HG03097 (cell line): Measurements from ENCODE around the gene FAM181B.

Experiments
- ATAC-seq: cut with Tn5 transposase; IDR thresholded peaks from one replicate; pipeline ENCODE4 v1.9.1; 2021; ENCODE audit not compliant: unreplicated experiment, low FRiP score

Gene FAM181B

DNA sequence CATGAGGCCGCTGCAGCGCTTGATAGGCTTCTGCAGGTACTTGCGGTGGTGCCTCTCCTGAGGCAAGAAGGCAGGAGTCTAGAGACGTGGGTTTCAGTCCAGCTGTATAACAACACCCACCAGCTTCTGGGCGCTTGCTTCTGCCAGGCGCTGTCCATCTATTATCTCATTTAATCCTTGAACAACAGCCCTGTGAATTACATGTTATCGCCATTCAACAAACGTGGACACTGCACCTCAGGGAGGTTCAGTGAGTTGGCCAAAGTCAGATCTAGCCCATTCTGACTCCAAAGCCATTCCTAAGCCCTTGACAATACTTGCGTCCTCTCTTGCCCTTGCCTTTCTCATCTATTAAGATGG lies 436 bp upstream of the FAM181B start:
- ATAC-seq: no peak

DNA sequence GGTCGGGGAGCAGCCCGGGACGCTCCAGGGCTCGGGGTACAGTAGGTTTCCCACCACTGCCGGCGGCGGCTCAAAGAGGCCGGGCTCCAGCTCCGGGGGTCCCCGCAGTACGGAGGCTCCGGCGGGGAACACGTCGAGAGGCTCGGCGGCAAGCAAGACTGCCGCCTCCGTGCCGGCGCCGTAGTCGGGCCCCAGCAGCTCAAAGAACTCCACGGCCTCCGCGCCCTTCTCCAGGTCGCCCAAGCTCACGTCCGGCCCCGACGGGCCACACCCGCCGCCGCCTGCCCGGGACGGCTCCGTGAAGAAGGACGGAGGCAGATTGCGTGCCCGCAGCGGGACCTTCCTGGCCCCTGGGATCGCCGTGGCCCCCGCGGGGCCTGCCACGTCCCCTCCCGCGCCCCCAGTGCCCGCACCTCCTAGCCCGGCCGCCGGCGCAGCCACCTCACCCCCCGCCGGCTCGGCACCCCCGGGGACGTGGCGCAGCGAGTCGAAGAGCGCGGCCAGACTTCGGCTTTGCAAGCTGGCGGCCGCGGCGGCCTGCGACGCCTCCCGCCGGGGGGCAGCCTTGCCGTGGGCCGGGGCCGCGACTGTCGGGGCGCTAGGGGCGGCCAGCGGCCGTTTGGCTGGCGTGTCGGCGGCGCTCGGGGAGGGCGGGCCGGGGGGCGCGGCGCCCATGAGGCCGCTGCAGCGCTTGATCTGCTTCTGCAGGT lies 775 bp downstream of the FAM181B start:
- no peak for ATAC-seq

GRCh38 chr11:82732348-82732733 lies 1.3 kb downstream of the FAM181B start:
- no peak for ATAC-seq

DNA sequence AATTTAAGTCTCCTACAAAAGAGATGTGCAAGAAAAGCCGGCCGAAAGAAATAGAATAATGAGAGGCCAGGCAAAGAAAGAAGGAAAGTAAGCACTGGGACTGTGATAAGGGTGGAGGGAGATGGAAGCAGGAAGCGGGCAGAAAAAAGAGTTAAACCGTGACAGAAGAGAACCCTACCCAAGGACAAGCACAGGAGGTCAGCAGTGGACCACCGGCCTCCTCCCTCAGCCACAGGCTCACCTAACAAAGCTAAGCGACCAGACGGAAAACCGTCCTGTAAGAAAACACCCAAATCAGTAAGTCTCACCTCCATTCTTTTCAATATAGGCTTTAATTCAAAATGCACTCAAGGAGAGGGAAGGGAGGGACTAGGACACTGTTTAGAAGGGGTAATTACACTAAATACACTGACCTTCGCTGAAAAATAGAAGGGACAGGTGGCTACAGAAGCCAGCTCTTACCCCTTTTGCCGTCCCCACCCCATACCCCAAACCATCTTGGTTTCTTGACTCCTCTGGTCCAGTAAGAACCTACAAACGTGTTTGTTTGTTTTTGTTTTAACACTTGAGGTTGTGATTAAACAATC lies 1.9 kb downstream of the FAM181B start:
- no peak for ATAC-seq

DNA sequence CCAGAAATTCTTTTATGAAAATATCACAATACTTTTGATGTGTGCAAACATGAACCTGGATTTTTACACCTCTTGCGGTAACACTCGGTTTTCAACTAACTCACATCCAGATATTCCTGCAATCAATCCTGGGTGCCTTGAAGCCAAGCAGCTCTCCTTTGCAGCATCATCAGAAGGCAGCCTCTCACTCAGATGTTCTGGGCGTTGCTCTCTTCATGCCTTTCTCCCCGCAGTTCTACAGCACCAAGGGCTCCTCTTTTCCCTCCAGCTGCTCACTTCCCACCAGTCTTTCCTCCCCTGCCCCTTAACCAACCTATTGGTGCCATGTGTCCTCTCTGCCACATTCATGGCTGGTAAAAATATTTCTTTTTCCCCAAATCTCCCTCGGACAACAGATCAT lies 2.9 kb downstream of the FAM181B start:
- no peak for ATAC-seq

DNA sequence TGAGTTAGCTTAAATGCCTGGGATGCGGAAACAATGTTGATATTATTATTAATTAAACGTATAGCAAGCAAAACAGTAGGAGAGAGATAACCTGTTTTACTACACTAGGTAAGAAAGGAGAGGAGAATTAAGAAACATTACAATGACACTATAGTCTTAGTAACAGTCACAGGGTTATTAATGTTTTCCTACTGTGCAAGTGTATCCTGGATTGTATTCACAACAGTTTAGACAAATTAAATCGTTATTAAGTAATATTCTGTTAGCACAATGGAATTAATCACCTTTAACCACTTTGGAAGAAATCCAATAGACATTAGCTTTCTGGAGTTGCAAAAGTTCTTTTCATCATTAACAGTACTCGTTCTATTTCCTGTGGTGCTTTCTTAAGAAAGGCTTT lies 3.4 kb downstream of the FAM181B start:
- no peak for ATAC-seq

- ATAC-seq: no peak
These were observed 9.6 kb downstream of the FAM181B start for GRCh38 chr11:82724026-82724425.

DNA sequence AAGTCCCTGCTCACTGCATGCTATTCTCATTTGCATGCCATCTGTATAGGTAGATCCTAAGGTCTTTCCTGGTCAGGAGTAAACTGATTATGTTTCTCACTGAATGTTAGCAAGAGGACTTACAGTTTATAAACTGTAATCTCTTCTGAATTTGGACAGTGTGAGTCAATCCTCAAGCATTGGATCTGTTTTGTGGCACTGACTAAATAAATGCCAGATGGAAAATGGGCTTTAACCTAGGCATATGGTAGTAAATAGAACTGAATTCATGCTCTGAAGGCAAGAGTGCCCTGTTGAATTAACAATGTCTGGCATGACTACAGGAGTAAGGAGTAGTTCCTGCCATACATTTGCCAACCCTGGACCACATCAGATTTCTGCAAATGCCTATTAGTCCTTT lies 11.4 kb downstream of the FAM181B start:
- no peak for ATAC-seq

- no peak for ATAC-seq
These were observed 13.2 kb downstream of the FAM181B start for GRCh38 chr11:82720267-82721065.

- no peak for ATAC-seq
These were observed 14.1 kb downstream of the FAM181B start for GRCh38 chr11:82719361-82720105.

GRCh38 chr11:82718821-82719220 lies 14.8 kb downstream of the FAM181B start:
- no peak for ATAC-seq

- no peak for ATAC-seq
These were observed 15.4 kb downstream of the FAM181B start for GRCh38 chr11:82718307-82718706.

GRCh38 chr11:82714346-82715174 lies 19.1 kb downstream of the FAM181B start:
- ATAC-seq: no peak

DNA sequence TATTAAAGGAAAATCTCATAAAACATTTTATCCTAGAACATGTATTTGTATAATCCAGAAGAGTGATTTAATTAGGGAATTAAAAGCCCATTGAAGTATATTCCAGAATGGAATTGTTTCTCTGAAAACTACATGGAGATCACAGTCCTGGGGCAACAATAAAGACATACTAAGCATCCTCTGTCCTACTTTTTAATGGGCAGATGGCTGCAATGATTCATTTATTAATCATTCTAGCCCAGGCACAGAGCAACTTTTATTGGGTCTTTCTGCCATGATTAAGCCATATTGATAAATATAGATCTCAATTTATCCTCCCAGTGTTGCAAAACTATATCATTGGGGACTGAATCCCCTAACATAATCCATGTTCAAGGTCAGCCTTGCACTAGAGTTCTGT lies 22.0 kb downstream of the FAM181B start:
- no peak for ATAC-seq

- no peak for ATAC-seq
These were observed 29.9 kb downstream of the FAM181B start for GRCh38 chr11:82703796-82704195.

GRCh38 chr11:82703226-82703625 lies 30.4 kb downstream of the FAM181B start:
- no peak for ATAC-seq

- no peak for ATAC-seq
These were observed 31.7 kb downstream of the FAM181B start for GRCh38 chr11:82701847-82702520.

GRCh38 chr11:82698576-82699352 lies 34.9 kb downstream of the FAM181B start:
- no peak for ATAC-seq

DNA sequence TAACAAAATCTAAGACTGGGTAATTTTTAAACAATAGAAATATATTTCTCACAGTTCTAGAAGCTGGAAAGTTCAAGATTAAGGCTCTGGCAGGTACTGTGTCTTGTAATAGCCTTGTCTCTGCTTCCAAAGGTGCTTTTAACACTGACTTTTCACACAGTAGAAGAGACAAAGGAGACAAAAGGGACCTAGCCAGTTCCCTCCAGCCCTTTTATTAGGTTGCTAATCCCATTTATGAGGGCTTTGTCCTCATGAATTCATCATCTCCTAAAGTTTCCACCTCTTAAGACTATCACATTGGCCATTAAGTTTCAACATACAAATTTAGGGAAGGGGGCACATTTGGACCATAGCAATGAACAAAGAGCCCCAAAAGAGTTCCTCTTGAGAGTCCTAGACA lies 40.7 kb downstream of the FAM181B start:
- no peak for ATAC-seq
